Fibroblast of skin of right quadriceps (primary cell): ENCODE data around the gene SERPINA3.

Experiments
- DNase-seq: peaks from one replicate; pipeline ENCODE4 v3.0.0-alpha.2; 2013

Gene SERPINA3

GRCh38 chr14:94614802-94615201, 2.6 kb downstream of the SERPINA3 start:
- DNase-seq, result no peak

- DNase-seq, result no peak
Measured at GRCh38 chr14:94615254-94615653, 3.1 kb downstream of the SERPINA3 start.

GRCh38 chr14:94615823-94616570, 3.8 kb downstream of the SERPINA3 start:
- DNase-seq, result no peak

- DNase-seq, result no peak
Measured at GRCh38 chr14:94617366-94617941, 5.3 kb downstream of the SERPINA3 start.

GRCh38 chr14:94617988-94618822, 6.0 kb downstream of the SERPINA3 start:
- DNase-seq, result no peak

GRCh38 chr14:94619297-94619696, 7.1 kb downstream of the SERPINA3 start:
- DNase-seq, result no peak

GRCh38 chr14:94620597-94620996, 8.4 kb downstream of the SERPINA3 start:
- DNase-seq, result no peak

- DNase-seq, result no peak
Measured at GRCh38 chr14:94621358-94622134, 9.4 kb downstream of the SERPINA3 start.

GRCh38 chr14:94622653-94623421, 10.6 kb downstream of the SERPINA3 start:
- no peak for DNase-seq

GRCh38 chr14:94623422-94623809, 11.2 kb downstream of the SERPINA3 start:
- DNase-seq, result no peak

- DNase-seq, result no peak
Measured at GRCh38 chr14:94623856-94624499, 11.8 kb downstream of the SERPINA3 start.

GRCh38 chr14:94624537-94625352, 12.6 kb downstream of the SERPINA3 start:
- DNase-seq, result no peak

GRCh38 chr14:94625353-94625635, 13.1 kb downstream of the SERPINA3 start:
- DNase-seq, result no peak

- no peak for DNase-seq
Measured at GRCh38 chr14:94628578-94628977, 16.4 kb downstream of the SERPINA3 start.

GRCh38 chr14:94630396-94630795, 18.2 kb downstream of the SERPINA3 start:
- no peak for DNase-seq

GRCh38 chr14:94631050-94631449, 18.9 kb downstream of the SERPINA3 start:
- DNase-seq, result no peak

- no peak for DNase-seq
Measured at GRCh38 chr14:94631536-94632304, 19.5 kb downstream of the SERPINA3 start.

- no peak for DNase-seq
Measured at GRCh38 chr14:94632305-94632590, 20.1 kb downstream of the SERPINA3 start.

GRCh38 chr14:94633121-94633520, 20.9 kb downstream of the SERPINA3 start:
- DNase-seq, result no peak

GRCh38 chr14:94635154-94635553, 23.0 kb downstream of the SERPINA3 start:
- DNase-seq, result no peak
